GM21737 (cell line): ENCODE data around the gene EGFR.
"Not testable (repeated sequence)": the region's sequence is repeated elsewhere in the genome, so short reads cannot be mapped to it uniquely, and the experiment has no call there.

Source experiments
- ATAC-seq: cut with Tn5 transposase; IDR thresholded peaks from one replicate; pipeline ENCODE4 v1.9.1; 2021; ENCODE audit warnings: mild to moderate bottlenecking, moderate library complexity; ENCODE audit not compliant: unreplicated experiment

EGFR gene

DNA sequence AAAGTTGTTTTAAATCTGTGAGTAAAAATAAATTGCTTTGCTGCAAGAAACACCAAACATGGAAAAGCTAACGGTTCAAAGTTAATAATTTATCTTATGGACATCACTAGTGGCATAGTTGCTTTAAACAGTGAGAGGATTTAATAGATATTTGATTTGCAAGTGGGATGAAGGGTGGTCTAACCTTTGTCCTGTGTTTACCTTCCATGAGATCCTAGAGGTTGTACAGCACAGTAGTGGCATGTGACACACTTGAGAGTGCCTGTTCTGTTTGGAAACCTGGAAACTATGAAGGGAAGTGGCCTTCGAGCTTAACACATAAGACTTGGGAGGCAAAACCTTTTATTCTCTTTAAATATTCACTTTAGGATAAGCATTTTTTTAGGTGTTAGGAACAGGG lies 16.0 kb downstream of the EGFR start:
- no peak for ATAC-seq

DNA sequence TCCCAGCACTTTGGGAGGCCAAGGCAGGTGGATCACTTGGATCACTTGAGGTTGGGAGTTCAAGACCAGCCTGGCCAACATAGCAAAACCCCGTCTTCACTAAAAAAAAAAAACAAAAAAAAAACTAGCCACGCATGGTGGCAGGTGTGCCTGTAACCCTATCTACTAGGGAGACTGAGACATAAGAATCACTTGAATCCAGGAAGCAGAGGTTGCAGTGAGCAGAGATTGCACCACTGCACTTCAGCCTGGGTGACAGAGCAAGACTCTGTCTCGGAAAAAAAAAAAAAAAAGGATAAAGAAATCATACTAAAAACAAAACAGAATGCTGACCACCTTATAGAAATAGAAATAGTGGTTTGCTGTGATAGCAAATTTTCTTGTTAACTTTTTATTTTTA lies 16.6 kb downstream of the EGFR start:
- not testable (repeated sequence) for ATAC-seq

DNA sequence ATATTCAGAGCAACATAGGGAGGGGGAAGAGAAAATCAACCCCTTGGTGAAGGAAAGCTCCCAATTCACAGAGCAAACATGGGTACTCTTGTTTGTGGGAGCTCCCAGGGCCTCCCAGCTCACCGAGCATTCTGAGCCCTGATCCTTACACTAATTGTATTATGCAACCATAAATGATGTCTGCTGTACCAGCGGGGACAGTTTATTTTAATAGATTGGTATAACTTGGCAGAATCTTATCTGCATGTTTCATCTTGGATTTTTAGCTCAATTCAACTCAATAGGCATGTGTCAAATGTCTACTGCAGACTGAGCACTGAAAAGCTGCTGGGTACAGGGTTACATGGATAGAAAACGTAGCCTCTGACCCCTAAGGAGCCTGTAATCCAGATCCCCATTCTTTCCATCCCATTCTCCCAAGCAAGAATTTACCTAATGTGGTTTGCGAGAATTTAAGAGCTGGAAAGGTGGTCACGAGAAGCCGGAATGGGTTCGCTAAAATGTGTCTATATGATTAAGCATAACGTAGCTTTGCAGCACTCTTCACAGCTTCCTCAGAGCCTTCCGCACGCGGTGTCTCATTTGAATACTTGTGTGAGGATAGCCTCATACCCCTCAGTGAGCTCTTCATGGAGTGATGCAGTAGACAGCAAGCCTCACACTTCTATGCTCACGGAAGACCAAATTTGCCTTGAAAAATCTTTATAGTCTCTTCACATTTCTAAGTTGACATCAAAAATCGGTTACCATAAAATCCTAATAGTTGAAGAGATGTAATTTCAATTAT lies 18.3 kb downstream of the EGFR start:
- no peak for ATAC-seq

DNA sequence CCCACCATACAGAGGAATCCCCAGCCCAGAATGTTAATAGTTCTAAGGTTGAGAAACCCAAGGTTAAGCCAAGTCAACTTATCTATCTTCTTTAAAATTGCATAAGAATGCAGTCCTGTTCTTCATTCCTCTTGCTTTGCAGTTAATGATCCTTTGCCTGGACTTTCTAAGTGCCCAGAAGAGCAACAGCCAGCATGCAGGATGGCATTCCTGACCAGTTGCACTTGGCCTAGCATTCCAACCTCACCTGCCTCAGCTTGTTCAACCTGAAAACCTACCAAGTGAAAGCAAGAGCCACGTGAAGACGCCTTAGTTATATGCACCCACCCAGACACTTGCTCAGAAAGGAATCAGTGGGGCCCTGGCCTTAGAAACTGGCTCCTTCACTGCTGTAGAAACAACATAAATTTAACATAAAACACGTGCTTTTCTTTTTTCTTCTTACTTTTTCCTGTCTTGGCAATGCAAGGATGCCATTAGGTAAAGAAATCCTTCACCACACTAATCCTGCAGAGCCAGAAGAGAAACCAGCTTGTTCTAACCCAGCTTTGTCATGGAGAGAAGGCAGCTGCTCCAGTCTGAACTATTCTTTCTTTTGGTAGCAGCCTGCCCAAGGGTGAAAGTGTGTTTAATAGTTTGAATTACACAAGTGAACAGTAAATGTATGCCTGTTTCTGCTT lies 25.0 kb downstream of the EGFR start:
- no peak for ATAC-seq

DNA sequence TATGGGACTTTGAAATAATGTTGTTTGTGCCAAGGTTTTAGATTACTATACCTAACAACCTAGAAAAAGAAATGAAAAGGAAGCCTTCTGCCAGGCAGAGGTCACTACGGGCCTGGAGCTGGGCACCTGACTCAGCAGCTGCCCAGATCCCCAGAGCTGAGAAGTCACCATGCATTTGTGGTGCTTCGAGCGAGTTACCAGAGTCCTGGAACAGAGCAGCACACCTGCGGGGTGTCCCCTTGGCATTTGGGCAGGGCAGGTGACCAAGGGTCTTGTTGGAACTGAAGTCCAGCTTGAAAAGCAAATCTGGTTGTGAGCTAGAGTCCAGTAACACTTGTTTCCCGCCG lies 25.5 kb downstream of the EGFR start:
- no peak for ATAC-seq

DNA sequence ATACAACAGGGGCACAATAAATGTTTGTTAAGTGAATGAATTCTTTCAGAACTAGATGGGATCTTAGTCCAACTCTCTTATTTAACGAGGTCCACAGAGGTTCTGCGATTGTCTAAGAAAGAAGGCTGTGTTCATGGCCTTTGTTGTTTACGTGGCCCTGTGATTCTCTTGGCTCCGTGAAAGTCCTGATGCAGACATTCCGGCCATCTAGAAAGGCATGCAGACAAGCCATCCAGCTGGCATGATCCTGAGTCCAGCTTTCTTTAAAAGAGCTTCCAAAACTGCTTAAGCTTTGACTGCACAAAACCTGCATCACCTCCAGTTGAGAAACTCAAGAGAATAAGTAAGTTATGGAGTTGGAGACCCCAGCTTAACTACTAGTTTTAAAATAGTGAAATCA lies 26.0 kb downstream of the EGFR start:
- no peak for ATAC-seq

DNA sequence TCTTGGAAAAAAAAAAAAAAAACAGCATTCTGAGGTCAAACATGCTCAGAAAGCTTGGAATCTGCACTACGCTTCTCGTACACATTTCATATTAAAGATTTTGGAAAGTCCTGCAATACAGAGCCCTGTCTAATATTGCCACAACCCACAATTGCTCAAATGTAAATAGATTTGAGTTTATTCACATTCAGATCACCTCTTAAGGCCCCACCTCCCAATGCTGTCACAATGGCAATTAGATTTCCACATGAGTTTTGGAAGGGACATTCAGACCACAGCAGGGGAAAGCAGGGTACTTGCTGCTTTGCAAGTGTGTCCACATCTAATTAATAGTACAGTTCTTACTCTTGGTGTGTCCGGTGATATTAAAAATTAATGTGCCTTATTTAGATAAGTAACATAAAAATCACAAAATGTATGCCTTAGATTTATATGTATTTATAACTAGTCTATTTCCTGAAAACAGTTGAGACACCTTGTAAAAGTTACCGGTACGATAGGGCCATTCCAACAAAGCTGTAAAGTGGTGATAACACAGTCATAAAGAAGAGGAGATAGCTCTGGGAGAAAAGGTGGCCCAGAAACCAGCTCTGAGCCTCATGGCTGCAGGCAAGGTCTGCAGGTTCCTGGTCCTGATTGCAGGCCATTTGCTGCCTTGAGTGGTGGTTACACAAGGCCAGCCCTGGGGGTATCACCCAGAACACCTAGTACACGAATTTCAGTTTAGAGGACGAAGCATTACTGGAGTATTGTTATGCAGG lies 27.9 kb downstream of the EGFR start:
- no peak for ATAC-seq

DNA sequence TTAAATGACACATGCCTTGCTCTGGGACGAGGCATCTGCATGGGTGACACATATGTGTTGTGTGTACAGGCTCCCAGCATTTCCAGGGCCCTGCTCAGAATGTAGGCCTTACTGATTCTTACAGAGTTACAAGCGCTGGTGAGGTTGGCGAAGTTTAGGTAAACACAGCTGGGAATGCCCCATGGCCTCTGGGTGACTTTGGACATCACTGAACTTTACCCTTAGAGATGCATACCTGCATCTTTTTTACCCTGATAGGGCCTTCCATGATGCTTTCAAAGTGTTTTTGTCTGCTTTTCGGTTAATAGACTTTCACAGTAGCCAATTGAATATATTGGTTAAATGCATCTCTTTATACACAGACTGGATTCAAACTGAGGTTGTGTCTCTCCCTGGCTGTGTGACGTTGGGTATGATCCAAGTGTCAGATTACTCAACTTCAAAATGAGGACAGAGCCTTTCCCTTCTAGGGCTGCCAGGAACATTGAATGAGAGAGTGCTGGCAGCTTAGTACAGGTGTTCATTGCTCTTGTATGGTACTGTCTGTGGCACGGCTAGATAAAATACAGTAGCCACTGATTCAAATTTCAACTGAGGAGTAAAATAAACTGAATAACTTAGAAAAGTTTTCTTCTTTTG lies 29.5 kb downstream of the EGFR start:
- no peak for ATAC-seq

DNA sequence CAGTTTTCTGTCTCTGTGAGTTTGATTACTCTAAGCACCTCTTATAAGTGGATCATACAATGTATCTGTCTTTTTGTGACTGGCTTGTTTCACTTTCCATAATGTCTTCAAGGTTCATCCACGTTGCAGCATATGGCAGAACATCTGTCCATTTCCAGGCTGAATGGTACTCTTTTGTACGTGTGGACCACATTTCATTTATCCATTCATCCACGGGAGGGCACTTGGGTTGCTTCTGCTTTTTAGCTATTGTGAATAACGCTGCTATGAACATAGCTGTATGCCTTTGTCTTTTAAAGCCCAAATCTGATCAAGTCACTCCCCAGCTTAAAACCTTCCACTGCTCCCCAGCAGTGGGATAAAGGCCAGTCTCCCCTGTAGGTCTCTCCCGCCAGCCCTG lies 31.5 kb downstream of the EGFR start:
- no peak for ATAC-seq

DNA sequence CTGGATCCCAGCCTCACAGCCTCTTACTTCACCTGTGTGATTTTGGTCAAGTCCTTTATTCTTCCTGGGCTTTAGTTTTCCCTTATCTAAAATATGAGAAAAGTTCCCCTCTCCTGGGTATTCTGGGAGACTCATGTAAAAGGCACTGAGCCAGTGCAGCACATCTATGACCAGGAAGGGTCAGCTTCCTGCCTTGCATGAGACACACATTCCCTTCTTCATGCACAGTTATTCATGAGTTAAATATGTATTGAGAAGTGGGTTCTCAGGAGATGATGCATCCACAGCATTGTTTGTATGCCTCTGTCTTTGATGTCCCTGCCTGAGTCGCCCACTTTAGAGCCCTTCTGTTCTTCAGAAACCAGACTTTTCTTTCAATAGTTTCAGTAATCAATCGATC lies 33.3 kb downstream of the EGFR start:
- no peak for ATAC-seq

DNA sequence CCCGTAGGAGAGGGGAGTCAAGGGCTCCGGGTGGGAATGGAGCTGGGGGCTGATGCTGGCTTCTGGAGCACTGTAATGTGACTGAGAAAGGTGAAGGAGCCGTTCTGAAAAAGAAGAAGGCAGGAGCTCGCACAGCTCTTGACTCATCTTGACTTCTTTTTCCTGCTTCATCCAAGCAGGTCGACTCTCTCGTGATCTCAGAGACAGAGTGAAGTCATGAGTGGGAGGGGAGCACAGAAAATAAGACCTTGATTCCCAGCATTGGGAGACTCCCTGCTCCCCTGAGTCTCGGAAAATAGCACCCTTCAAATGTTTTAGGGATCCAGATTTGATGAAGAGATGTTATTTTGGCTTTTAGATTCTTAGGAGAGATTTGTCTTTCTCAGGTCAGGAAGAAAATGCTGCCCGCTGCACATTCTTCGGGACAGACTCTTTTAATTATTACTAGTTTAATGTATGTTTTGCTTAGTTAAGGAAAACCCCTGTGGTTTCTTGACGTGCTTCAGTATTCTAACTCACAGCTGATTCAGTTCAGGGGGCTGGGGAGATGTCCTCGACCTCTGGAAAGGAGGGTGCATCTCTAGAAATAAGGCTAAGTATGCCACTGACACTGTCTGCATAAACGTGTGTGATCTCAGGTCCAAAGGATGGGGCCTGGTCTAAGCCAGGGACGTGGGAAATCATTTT lies 34.1 kb downstream of the EGFR start:
- no peak for ATAC-seq

DNA sequence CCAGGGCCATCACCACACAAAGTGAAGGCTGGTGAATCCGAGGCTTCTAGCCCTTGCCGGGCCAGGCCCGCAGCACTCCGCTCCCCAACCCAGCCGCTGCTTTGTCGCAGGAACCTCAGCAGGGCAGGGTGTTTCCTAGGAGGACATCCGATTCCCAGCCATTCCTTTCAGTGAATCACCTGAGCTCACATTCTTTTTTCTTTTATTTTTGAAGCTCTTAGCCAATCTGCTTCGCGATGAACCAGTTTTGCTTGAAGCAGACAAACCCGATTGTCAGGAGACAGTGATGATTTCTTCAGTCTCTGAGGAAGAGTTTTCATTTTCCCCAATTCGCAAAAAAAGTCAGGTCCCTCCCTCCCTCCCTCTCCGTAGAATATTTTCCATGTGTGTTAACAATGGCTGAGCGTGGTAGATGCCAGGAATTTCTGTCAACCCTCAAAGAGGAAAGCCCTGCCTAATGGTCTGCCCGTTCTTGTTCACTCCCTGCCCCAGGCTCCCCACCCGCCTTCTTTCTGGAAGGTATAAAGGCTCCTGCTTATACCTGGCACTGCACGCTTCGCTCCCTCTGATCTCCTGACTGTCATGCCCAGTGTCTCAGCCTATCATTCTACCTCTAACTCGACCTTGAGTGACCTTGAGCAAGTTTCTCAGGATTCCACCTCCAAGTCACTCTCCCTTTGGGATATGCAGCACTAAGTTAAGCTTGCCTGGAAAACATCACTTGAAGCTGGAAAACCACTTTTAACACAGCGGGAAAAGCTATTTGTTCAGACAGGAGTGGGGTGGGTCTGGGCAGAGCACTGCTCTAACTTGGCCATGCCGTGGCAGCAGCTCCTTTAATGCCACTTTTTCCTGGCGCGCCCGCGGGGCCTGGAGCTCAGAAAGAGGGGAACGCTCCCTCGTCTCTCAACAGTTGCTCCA lies 35.1 kb downstream of the EGFR start:
- ATAC-seq: no peak

DNA sequence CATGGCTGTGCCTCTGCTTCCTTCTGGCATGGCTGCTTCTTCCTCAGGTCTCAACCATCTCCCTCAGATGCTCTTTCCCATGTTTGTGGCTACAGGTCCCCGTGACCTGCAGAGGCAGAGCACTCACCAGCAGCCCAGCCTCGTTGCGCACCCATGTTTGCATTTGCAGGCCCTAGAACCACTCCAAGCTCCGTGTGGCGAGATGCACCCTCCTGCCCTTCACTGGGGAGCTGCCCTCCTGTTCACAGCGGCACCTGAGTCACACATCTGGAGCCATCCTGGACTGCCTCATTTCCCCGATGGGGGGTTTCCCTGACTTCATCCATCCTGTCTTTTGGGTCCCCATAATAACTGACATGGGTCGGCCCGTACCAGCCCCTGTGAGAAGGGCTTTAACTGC lies 35.9 kb downstream of the EGFR start:
- no peak for ATAC-seq

DNA sequence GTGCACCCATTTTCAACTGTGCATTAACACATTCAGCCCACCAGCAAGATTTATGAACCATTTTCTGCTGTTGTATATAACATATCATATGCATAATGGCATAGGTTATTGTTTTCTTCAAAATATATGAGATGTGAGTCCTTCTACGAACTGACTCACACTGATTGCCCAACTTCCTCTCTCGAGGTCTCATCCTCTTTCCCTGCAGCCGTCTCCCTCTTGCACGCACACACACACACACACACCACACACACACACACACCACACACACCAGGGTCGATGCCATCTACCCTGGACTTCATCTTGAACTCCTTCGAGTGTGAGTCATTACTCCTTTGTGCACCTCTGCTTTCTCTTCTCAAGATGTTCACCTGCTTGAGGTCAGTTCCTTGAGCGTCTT lies 36.7 kb downstream of the EGFR start:
- ATAC-seq: no peak

DNA sequence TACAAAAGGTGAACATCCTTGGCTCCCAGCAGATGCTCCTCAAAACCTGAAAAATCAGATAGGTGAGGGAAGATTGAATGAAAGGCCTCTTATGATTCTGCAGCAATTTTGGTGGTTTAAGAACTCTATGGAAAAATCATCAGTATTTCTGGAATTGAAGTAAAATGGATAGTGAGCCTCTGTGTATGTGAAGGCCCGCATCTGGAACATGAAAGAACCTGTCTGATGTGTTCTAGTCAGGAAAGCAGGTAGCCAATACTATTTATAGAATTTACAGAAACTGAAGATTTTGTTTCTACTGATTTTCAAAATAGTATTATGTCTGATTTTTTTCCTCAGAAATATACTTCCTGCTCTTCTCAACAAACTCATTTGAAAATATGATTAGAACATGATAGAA lies 37.3 kb downstream of the EGFR start:
- ATAC-seq: no peak

DNA sequence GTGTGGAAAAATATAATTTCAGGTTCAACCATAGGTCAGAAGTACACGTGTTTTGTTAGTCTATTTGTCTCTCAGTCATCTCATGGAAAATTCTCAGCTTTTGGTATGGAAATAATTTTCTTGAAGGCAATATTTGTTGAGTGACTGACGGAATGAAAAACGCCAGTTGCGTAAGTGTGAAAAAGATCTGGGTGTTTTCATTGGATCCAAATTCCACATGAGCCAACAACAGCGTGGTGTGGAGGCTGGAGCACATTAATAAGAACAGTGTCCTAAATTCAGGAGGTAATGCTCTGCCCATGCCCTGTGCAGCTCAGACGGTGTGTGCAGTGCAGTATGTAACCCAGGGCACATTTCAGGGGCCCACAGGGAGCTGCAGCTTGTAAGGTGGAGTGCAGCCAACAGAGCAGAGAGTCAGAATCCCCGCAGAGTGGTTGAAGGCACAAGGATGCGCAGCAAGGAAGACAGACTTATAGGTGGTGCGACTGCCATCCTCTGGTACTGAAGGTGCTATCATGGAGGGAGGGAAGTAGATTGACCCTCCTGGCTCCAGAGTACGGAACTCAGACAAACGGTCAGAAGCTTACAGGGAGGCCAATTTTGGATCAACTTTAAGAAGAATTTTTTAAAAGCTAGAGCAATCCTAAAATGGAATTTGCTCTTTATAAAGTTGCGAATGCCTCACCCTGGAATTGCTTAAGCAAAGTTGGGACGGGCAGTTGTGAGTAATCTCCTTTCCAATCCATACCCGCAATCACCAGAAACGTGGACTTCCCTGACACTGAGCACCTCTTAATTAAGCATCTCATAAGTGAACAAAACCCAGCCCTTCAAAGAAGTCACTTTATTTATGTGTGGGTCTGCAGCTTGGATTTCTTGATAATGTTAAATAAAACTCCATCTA lies 38.0 kb downstream of the EGFR start:
- no peak for ATAC-seq

DNA sequence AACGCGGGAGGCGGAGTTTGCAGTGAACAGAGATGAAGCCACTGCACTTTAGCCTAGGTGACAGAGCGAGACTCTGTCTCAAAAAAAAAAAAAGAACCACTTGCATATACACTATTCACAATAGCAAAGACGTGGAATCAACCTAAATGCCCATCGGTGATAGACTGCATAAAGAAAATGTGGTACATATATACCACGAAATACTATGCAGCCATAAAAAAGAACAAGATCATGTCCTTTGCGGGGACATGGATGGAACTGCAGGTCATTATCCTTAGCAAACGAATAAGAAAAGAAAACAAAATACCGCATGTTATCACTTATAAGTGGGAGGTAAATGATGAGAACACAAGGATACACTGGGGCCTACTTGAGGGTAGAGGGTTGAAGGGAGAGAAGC lies 39.5 kb downstream of the EGFR start:
- ATAC-seq: no peak

DNA sequence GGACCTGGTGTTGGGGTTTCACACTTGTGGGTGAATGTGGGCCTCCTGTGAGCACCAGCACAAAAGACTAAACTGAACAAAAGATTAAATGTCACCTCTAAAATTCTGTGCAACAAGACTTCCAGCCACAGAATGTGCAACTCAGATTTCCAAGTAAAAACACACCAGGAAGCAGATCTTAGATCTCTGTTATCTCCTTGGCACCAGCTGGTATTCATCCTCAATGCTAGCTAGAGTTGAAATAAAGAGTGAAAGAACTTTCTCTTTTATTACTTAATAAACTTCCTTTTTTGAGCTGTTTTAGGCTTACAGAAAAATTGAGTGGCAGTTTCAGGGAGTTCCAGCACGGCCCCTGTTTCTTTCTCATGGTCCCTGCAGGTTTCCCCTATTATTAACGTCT lies 40.2 kb downstream of the EGFR start:
- no peak for ATAC-seq

DNA sequence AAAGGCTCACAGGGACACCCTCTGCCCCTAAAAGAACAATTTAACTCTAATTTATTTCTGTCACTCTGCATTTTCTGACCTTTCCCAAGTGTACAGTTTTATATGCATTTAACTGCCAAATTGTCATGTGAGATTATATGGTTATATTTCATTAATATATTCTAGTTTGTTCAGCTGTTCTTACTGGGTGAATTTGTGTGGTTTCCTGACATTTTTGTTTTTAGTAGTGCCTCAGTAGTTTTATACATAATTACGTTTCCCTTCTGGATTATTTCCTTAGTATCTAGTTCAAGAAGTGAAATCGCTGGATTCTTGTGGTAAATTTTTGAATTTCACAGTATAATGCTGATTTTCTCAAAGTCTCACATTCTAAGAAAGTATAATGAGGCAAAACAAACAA lies 41.3 kb downstream of the EGFR start:
- ATAC-seq: no peak
